ENCODE measurements around the gene BRINP2. TPM values are rescaled to one million over a fixed set of nuclear protein-coding genes. Genes with fewer than 3 reads are reported as not detected.

Gene BRINP2
- total RNA-seq, 1 donor from 2014 or later: 15.0 TPM

- DNase-seq: no peak
Observed at GRCh38 chr1:177273141-177273540, 102.4 kb downstream of the BRINP2 start.

GRCh38 chr1:177274687-177275211, 104.0 kb downstream of the BRINP2 start:
- no peak for DNase-seq

- DNase-seq: no peak
Observed at GRCh38 chr1:177275736-177276135, 105.0 kb downstream of the BRINP2 start.

- no peak for DNase-seq
Observed at GRCh38 chr1:177278626-177279390, 108.0 kb downstream of the BRINP2 start.

- DNase-seq: peak; percentile 12
Observed at GRCh38 chr1:177281901-177282300, 111.1 kb downstream of the BRINP2 start.

GRCh38 chr1:177282976-177283375, 112.2 kb downstream of the BRINP2 start:
- no peak for DNase-seq

- DNase-seq: no peak
Observed at GRCh38 chr1:177283380-177283779, 112.6 kb downstream of the BRINP2 start.

- no peak for DNase-seq
Observed at GRCh38 chr1:177286396-177286795, 115.6 kb downstream of the BRINP2 start.

GRCh38 chr1:177287270-177287669, 116.5 kb downstream of the BRINP2 start:
- DNase-seq: no peak

GRCh38 chr1:177287994-177288393, 117.2 kb downstream of the BRINP2 start:
- no peak for DNase-seq

GRCh38 chr1:177289532-177289931, 118.8 kb downstream of the BRINP2 start:
- no peak for DNase-seq

GRCh38 chr1:177300431-177300830, 129.7 kb downstream of the BRINP2 start:
- no peak for DNase-seq

GRCh38 chr1:177301425-177302124, 130.8 kb downstream of the BRINP2 start:
- no peak for DNase-seq

GRCh38 chr1:177302357-177303044, 131.7 kb downstream of the BRINP2 start:
- DNase-seq: peak; percentile 30

GRCh38 chr1:177305040-177306018, 134.6 kb downstream of the BRINP2 start:
- no peak for DNase-seq

GRCh38 chr1:177306019-177306415, 135.3 kb downstream of the BRINP2 start:
- no peak for DNase-seq

GRCh38 chr1:177306981-177307380, 136.2 kb downstream of the BRINP2 start:
- DNase-seq: no peak

- DNase-seq: no peak
Observed at GRCh38 chr1:177307771-177308170, 137.0 kb downstream of the BRINP2 start.

GRCh38 chr1:177309880-177310279, 139.1 kb downstream of the BRINP2 start:
- no peak for DNase-seq

- DNase-seq: peak; percentile 55
Observed at GRCh38 chr1:177310326-177310725, 139.6 kb downstream of the BRINP2 start.

GRCh38 chr1:177311111-177311510, 140.4 kb downstream of the BRINP2 start:
- DNase-seq: no peak

GRCh38 chr1:177311586-177311985, 140.8 kb downstream of the BRINP2 start:
- no peak for DNase-seq

Measured in occipital lobe (tissue), 2 donors.